NCI-H1436 (cell line): ENCODE measurements around the gene FAM174B.

Experiments
- DNase-seq: peaks from one replicate; lab custom pipeline; 2025; lab: John Stamatoyannopoulos, UW

FAM174B gene

DNA sequence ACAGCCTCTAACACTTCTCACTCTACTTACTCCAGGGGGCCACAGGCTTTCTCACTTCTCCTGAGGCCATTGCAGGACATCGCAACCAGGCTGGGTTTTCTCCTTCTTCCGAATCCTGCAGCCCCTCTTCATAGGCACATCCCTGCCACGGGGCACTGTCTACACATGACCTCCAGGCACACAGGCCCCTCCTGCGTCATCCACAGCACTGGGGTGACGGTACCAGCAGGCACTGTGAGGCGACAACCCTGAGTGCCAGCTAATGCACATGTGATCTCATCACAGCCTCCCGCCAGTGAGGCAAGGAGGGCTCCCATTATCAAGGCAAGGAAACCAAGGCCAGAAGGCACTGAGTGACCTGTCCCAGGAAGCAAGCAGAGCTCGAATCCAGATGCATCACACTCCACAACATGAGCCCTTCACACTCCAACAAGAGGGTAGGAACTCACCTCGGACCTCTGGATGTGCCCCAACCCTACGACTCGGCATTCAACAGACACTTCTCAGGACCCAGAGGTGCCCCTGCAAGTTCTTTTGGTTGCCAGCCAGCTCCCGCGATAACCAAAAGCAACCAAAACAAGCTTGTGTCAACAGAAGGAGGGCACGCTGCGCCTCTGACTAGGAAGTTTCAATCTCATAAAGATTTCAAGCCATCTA lies 16.7 kb downstream of the FAM174B start:
- no peak for DNase-seq

DNA sequence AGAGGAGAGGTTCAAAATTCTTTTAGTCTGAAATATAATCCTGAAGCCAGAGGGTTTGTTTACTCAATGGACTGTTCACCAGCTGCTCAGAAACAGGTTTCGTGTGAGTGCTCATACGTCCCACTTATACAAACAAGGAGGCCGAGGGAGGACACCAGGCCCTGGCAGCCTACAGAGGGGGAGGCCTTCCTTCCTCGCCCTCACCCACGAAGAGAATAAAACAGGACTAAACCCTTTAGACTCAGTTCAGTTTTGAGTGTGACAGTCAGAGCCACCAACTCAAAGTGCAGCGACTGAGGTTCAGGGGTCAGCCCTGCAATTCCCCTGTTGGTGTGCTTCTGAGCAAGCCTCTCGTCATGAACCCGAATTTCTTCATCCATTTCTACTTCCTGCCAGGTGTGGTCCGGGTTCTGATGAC lies 17.3 kb downstream of the FAM174B start:
- DNase-seq: peak; percentile 57

DNA sequence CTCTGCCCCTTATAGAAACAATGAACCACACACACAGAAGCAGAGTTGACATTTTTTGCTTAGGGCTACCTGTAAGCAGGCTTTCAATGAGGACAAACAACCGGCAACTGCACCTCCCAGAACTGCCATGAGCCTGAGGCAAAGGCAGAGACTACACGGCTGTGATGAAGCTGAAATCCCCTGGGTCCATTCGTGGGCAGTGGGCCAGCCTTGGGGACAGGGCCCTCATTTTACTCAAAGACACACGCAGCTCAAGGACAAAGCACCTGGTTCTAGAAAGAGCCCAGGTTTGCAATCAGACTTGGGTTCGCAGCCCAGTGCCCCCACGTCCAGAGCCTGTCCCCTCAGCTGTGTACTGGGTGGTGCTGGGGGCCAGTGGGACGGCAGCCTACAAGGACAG lies 17.9 kb downstream of the FAM174B start:
- DNase-seq: peak; percentile 48

DNA sequence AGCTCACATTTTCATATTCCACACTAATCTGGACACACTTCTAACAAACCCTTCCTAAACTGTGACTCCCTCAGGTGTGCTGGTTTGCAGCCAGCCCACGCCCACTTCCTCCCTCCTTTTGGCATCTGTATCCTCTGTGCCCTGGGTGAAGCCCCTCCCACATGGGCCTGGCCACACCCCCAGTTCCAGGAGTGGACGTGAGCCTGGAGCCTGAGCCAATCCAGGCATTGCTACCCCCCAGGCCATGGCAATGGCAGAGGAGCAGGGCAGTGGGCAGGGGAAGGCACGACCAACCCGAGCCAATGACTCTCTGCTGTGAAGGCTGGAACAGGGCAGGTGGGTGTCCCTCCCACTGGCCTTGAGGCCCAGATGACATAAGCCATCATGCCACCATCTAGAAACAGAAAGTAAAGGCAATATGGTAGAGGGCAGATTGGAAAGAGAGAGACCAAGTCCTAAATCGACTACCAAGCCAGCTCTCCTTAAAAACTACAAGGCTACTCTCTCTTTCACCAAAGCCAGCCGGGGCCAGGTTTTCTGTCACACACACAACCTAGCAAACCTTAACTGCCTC lies 18.6 kb downstream of the FAM174B start:
- DNase-seq: peak; percentile 60

DNA sequence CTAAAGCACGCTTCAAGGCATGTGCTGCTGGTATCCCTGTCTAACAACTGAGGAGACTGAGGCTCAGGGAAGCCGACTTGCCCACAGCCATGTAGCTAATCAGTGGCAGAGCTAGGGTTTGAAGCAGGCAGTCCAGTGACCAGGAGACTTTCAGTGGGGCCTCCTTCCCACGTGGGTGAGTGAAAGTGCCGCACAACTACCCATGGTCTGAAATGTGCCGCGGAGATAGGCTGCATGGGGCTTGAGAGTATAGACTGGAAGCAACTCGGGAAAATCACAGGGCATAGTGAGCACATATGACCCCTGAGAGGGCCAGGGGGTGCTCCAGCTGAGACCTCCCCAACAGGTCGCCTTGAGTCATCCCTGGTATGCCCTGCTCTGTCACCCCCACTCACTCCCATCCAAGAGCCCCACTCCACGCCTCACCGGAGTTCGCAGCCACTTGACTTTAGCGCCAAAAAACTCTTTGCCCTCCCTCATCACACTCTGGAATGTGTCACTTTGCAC lies 19.1 kb downstream of the FAM174B start:
- DNase-seq: no peak

DNA sequence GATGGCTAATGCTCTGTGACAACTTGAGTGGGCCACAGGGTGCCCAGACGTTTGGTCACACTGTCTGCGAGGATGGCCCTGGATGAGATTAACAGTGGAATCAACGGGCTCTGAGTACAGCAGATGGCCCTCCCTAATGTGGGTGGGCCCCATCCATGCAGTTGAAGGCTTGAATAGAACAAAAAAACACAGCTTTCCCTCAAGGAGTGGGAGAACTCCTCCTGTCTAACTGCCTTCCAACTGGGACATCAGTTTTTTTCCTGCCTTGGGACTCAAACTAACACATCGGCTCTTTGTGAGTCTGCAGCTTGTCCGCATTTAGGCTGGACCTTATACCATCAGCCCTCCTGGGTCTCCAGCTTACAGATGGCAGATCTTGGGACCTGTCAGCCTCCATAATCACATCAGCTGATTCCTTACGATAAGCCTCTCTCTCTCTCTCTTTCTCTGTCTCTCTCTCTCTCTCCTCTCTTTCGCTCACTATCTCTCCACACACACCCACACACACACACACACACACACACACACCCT lies 20.8 kb downstream of the FAM174B start:
- no peak for DNase-seq

DNA sequence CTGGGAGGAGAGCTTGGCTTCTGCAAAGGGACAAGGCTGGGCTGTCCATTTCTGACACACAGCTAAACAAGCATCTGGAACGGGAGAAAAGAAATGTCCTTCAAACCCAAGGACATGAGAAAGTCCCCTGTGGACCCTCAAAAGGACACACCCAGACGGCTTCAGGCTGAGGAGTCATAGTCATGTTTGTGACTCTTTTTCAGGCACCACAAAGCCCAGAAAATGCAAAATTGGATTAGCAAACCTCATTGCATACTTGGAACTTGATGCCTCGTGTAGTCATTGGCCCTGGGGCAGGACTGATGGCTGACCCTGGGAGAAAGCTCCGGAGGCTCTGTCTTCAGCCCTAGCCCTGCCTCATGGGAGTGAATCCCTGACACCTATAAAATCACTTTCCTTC lies 21.5 kb downstream of the FAM174B start:
- no peak for DNase-seq

DNA sequence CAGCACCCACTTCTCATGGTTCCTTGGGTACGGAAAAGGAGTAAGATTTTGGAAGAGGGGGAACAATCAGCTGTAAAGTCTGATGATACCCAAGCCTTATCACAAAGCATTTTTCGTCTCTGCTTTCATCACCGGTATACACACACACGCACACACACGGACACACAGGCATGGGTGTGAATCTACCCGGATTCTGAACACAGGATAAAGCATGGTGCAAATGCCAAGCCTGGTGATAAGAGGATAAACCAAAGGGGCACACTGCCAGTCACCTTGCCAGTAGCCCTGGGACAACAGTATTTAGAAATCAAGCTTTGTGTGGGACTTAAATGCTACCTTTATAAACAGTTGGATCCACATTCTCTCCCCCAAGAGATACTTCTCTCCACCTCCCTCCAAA lies 22.2 kb downstream of the FAM174B start:
- DNase-seq: no peak

DNA sequence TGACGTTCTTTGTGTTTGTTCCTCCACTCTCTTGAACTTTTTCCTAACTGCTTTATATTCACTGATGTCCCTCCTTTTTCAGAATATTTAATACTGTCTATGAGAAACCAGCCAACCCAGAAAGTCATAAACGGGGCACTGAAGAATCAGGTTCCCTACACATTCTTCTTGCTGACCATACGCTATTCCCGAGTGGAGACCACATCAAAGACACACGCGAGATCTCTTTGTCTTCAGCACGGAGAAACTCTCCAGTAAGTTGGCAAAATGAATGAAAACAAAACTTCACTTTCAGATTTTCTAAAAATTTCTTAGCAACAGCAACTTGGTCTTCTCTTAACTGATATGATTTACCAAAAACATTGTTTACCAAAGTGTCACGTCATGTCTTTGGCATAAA lies 22.6 kb downstream of the FAM174B start:
- no peak for DNase-seq

DNA sequence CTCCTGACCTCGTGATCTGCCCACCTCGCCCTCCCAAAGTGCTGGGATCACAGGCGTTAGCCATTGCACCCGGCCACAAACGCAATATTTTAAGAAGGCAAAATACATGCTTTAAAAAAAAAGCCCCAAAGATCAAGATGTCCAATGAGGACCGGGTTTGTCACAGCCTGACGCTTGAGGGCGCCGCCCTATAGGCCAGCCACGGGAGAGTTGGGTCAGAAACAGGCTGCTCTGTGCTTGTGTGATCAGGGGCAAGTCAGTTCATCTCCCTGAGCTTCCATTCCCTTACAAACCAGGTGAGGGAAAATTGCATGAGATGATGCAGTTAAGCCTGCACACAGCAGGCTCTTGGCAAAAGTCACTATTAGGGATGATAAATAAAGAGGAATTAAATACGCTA lies 23.9 kb downstream of the FAM174B start:
- no peak for DNase-seq

DNA sequence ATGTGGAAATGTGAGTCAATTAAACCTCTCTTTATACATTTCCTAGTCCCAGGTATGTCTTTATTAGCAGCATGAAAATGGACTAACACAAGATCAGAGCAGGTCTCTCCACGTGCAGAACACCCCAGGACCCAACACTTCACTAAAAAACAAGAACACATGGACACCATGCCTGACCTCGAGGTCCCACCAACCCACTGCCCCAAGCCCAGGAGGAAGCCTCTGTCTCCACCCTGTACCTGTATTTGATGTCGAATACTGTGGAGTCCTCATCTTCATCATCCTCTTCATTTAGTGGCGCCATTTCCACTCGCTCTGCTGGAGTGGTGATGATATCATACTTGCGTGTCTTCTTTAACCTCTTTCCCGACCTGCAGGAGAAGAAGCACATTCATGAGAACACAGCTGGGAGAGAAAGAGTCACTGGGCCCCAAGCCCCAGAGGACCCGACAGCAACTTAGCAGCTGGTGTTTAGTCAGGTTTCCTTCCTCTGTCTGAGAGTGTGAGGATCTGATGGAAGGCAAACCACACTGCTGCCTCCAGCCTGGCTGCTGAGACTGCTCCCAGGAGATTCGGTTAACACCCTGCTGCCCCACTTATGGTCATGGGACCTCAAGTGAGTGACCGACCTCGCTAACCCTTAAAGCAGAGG lies 25.5 kb downstream of the FAM174B start:
- DNase-seq: no peak

DNA sequence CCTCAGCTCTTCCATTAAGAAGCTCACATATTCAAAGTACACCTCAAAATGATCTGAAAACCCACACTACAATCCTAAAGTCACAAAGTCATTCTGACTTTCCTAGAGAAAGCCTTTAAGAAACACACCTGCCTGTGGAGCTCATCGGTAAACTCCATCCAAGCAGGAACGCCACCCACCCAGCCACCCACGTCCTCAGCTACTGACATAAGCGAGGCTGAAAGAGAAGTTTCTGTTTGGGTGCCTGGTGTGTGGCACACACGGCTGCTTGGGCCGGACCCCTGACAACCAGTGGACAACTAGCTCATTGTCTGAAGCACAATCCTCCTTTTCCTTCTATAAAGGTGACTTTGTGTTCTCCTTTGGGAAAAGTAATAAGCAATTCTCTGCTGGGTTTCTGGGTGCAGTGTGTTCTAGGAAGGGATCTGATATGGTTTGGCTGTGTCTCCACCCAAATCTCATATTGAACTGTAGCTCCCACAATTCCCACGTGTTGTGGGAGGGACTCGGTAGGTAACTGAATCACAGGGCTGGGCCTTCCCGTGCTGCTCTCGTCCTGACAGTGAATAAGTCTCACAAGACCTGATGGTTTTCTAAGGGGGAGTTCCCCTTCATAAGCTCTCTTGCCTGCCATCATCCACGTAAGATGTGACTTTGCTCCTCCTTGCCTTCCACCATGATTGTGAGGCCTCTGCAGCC lies 26.1 kb downstream of the FAM174B start:
- no peak for DNase-seq

DNA sequence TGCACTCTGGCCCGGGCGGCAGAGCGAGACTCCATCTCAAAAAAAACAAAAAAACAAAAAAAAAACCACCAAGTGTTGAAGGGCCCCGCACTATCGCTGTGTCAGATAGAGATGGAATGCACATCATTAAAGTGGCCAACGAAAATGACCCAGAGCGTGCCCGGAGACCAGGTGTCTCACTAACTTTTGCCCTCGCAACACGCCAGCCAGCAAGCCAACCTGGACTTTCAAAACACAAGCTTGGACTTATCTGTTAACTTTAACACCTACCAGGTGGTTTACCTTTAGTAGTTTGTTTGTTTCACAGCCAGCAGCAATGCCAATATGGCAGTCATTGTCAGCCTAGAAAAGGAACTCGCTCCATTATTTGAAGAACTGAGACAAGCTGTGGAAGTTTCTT lies 28.6 kb downstream of the FAM174B start:
- no peak for DNase-seq

DNA sequence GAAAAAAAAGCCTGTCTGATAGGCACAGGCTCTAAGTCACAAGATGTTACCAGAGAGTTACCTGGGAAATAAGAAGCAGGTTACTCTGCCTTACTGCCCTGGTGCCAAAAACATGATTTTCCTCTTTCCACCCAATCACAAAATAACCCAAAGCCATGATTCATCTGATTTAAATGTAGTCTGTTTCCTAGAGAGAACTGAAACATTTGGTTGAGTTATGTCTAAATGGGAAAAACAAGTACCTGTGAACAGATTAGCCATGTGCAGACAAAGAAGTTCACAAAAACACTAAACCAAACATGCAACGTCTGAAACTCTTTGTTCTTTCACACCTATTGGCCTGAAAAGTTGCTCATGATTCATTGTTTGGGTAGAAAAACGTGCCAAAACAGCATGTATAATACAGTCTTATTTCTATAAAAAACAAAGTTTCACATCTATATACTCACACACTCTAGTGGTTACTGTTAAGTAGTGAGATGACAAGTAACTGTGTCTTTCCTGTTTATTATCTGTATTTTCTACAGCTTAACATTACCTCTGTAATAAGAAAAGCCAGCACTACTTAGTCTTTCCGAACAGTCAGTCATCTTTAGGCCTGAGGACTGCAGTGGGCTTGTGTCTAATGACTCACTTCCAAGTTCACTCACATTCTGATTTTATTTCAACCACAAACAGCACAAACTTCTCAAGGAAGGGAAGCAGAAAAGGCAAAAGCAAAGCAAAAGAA lies 30.2 kb downstream of the FAM174B start:
- no peak for DNase-seq

DNA sequence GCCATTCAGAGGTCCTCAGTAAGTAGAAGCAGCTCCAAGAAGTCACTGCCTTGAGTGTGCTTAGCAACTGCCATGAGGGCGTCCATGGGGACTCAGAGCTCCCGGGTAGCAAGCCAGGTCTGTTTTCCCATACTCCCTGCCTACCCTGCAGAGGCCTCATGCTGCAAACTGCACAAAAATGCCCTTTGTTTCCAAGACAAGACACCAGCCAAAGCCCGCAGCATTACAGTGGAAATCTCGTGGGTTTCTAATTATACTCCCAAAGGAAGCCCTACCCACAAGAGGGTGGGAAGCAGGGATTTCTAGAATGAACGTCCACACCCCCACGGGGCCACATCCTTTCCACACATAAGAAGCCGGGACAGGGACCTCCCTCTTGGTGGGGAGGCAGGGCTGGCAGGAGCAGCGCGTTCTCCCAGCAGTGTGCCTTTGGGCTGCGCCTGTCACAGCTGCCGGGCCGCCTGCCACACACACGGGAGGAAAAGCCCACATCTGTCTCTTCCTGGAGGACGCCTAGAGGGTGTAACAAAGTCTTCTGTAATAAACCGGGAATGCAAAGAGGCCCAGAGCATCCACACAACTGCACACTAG lies 31.1 kb downstream of the FAM174B start:
- no peak for DNase-seq

DNA sequence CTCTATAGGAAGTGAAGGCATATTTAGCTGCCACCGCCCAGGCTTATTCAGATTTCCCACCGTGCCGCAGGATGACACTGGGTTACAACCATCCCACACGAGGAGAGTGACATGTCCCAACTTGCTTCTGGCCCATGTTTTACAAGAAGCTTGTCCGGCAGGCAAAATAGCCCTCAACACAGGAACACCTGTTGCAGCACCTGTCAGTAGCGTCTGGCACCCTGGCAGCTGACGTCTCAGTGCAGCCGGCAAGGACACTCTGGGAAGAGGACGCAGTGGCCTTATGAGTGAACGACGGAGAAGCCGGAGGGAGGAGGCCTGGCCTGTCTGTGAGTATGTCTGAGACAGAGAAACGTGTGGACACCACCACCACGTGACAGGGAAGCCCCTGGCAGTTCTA lies 32.1 kb downstream of the FAM174B start:
- no peak for DNase-seq

DNA sequence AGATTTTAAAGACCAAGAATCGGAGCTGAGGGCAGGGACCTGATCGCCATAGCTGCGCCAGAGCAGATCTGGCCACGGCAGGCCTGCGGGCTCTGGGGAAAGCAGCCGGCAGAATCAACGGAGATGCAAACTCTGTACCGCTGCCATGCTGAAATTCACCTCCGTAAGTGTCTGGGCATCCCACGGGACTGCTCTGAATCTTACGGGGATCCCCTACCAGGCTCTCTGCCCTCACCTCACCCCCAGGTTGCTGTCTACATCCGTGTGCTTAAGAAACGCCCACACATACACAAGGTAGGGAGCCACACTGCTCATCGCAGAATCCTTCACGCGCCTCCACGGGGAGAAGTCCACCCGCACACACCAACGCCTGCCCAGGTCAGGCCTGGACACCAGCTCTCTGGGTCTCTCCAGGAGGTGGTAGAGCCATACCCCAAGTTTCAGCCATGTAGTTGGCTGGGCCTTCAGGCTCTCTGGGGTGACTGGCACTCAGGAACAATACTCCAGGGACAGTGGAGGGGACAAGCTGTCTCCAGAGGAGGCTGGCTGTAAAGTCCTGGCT lies 33.5 kb downstream of the FAM174B start:
- DNase-seq: no peak

DNA sequence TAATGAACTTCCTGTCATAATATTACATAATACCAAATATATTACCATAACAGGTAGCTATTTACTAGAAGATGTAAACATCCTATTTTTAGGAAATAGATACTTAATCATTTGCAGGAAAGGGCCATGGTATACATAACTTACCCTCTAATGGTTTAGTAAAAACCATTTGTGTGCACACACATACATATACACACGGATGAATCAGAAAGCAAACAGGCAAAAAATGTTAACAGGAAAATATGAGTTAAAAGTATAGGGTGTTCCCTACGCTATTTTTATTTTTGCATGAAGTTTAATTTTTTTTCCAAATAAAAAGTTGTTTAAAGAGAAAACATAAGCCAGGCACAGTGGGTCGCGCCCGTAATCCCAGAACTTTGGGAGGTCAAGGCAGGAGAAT lies 34.6 kb downstream of the FAM174B start:
- no peak for DNase-seq

DNA sequence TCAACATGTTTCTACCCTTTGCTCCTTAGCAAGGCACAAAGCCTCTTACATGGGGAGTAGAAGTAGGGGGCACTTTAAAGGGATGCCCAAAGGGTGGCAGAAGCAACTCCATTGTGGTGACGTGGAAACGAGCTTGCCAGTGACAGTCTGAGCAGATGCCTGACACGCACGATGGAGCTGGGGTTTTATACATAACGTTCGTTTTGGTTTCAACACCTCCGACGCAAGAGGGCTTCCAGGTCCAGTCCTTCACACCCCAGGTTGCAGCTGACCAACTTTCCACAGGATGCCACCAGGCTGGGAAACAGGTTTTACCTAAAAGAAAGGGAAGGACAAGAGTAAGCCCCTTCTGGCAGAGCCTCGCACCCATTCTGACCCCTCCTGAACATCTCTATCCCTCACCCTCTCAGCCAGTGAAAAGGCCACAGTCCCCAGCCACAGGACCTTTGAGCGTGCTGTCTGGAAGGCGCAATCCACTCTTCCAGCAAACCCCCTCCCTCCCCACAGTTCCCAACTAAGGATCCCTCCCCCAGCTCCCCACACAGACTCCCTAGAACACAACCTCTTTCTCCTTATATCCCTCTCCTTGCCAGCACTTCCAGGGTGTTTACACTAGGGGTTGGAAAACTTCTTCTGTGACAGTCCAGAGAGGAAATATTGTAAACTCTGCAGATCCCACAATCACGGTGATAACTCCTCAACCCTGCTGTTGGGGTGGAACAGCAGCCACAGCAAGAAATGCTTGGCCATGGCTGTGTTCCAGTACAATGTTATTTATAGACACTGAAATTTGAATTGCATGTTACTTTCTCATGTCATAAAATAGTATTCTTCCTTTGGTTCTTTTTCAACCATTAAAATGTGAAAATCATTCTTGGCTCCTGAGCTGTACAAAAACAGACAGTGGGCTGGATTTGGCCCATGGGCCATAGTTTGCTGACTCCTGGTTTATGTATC lies 36.2 kb downstream of the FAM174B start:
- DNase-seq: no peak
